ENCODE measurements around the gene ADSS2.
"Not testable (repeated sequence)": the region's sequence is repeated elsewhere in the genome, so short reads cannot be mapped to it uniquely, and the experiment has no call there.

Gene ADSS2

DNA sequence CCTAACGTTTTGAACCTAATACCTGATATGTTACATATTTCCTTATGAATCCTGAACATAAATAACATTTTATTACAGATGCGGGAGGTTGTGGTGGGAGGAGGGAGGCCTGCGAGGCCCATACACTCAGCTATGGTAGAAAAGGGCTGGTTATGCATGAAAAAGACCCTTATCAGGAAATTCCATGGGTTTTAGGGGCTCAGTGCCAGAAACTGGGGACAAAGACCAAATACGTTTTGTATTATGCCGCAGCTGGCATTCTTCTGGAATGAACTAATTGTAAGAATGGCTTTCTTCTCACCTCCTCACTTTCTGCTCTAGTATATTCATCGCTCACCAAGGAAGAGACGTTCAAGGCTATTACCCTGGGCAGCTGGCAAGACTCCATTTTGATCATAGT is 76.7 kb downstream of the ADSS2 start:
- no peak for DNase-seq (ENCODE audit: low read depth)
- no peak for TF ChIP-seq CTCF (IDR thresholded peaks at IDR 0.05; ENCODE audit: control insufficient read depth, extremely low read depth, insufficient read depth)
- H3K4me3 ChIP-seq (ENCODE audit: low read depth, low read length) = no peak overlapping the region

GRCh38 chr1:244374484-244374883 is 77.2 kb downstream of the ADSS2 start:
- not testable (repeated sequence) for DNase-seq (ENCODE audit: low read depth); H3K4me3 ChIP-seq (ENCODE audit: low read depth, low read length)

DNA sequence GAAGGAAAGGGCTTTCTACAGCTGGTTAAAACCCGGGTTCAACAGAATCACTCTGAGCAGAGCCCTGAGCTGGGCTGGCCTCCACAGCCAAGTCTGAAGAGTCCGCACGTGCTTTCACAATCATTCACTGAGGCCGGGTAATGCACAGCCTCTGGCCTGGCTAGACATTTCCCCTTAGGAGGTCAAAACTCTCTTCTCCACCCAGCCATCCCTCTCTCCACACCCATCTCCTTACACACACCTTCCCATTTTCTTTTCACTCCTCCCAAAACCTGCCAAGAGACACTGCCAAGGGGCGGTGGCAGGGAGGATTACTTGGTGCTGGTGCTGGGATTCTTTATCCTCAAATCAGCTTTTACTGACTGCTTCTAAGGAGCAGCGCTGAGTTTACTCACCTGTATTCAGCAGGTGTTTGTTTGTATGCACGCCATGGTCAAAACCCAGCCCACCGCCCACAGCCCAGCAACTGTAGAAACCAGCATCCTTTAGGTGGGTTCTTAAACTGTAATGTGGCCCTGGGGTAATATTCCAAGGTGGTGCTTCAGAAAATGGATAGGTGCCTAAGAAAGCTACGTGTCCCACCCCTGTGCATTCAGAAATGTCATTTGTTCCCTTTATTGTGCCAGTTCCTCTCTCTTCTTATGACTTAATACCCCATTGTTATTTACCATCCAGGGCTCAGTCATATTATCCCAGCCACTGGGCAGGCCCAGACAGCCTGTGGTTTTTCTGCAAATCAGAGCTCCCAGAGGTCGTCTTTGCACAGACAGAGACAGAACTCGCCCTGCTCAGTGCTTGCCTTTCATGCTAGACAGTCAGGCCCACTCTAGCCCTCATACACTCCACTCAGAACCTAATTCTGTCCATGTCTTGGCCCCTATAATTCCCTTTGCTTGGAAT is 80.2 kb downstream of the ADSS2 start:
- H3K4me3 ChIP-seq (ENCODE audit: low read depth, low read length) = no peak overlapping the region
- DNase-seq (ENCODE audit: low read depth) = no peak
- no peak for TF ChIP-seq CTCF (IDR thresholded peaks at IDR 0.05; ENCODE audit: control insufficient read depth, extremely low read depth, insufficient read depth)

- TF ChIP-seq CTCF (IDR thresholded peaks at IDR 0.05; ENCODE audit: control insufficient read depth, extremely low read depth, insufficient read depth) = no peak
- no peak overlapping the region for H3K4me3 ChIP-seq (ENCODE audit: low read depth, low read length)
Observed at GRCh38 chr1:244370060-244370637, 81.6 kb downstream of the ADSS2 start.

DNA sequence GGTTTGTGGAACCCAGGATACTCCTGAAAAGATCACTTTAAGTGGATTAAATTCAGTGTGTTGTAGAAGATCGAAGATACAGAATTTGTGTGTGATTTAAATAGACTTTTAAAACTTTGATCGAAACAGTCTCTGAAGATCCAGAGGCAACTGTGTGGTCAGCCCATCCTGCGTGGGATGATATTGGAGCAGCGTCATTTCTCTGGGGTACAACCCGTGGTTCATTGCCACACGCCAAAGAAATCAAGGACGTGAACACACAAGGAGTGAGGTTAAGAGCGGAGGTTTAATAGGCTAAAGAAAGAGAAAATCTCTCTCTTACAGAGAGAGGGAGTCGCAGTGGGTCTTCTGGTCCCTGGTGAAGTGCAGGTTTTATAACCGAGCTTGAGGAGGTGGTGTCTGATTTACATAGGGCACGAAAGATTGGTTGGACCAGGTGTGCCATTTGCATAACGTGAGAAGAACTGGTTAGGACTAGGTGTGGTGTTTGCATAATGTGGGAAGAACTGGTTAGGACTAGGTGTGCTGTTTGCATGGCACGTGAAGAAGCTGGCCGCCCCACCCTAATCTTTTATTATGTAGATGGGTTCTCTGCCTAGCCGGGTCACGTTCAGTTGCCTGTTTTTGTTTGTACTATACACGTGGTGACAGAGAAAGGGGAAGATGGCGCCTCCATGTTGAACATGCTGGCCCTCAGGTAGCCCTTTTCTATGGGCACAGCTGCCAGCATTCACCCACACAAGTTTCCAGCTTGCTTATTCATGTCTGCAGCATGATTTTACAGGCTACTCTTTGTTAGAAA is 82.3 kb downstream of the ADSS2 start:
- DNase-seq (ENCODE audit: low read depth) = peak; percentile 85
- H3K4me3 ChIP-seq (ENCODE audit: low read depth, low read length) = no peak overlapping the region
- TF ChIP-seq CTCF (IDR thresholded peaks at IDR 0.05; ENCODE audit: control insufficient read depth, extremely low read depth, insufficient read depth) = no peak

More at GRCh38 chr1:244370060-244370637, 81.6 kb downstream of the ADSS2 start:
- no peak for DNase-seq (ENCODE audit: low read depth)

DNA sequence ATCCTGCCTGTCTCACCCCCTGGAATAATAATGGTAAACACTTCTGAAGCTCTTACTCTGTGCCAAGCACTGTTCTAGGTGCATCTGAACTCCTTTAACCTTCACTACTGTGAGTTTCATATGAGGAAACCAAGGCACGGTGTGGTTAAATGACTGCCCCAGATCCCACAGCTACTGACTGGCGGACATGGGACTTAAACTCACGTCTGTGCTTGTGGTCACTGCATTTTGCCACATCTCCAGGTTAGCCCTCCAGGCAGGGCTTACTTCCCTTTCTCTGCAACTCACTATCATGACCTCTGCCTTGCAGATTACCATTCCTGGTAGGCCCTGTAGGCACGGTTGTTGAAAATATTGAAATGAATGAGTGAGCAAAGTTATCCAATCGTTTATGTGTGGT is 83.4 kb downstream of the ADSS2 start:
- no peak overlapping the region for H3K4me3 ChIP-seq (ENCODE audit: low read depth, low read length)
- no peak for TF ChIP-seq CTCF (IDR thresholded peaks at IDR 0.05; ENCODE audit: control insufficient read depth, extremely low read depth, insufficient read depth)
- DNase-seq (ENCODE audit: low read depth) = no peak
